Motor neuron (in vitro differentiated cells): ENCODE measurements around the gene ATF1. TPM values are rescaled to one million over a fixed set of nuclear protein-coding genes. Genes with fewer than 3 reads are reported as not detected.

Experiments
- ATAC-seq, 8 experiments: fragments of 200-7000 bp; cut with Tn5 transposase; replicated peaks in 6 of 8; 2 replicates each; pipeline ENCODE4 v1.8.0; 2021; ENCODE audit warnings: mild to moderate bottlenecking in 8 of 8, moderate library complexity in 8 of 8
- H3K27ac ChIP-seq, 2 donors: fragments of 250-450 bp; sonication (Bioruptor Pico); 2 replicates each; pipeline ENCODE4 v1.9.0; 2021; ENCODE audit warnings: antibody characterized with exemption in 2 of 2, mild to moderate bottlenecking in 2 of 2, moderate library complexity in 1 of 2
- H3K4me1 ChIP-seq, 2 donors: fragments of 250-450 bp; sonication (Bioruptor Pico); replicated peaks in 1 of 2; 2 replicates each; pipeline ENCODE4 v1.6.1; 2021; ENCODE audit warnings: antibody characterized with exemption in 2 of 2, mild to moderate bottlenecking in 2 of 2, moderate library complexity in 1 of 2
- H3K4me3 ChIP-seq, 5 donors: fragments of 250-450 bp; sonication (Bioruptor Pico); 2 replicates each; pipeline ENCODE4 v1.9.0; 2021; ENCODE audit warnings: antibody characterized with exemption in 5 of 5, mild to moderate bottlenecking in 5 of 5, moderate library complexity in 4 of 5
- WGBS, 10 experiments: fragments of 450-650 bp; shearing (Covaris generic); methylation state at CpG; one replicate each; pipeline ENCODE4 v1.0.0; 2022; 5-methylcytosine and 5-hydroxymethylcytosine counted together
- in situ Hi-C, 9 experiments: fragments of 400-800 bp; cut with MboI; loops; one replicate each; pipeline ENCODE4 v1.15.0; 2021; ENCODE audit warnings: low sequenced_read_pairs in 9 of 9, low pct_unique_long_range_greater_than_20kb in 2 of 9; ENCODE audit not compliant: unreplicated experiment in 9 of 9
- total RNA-seq, 8 experiments: library from RNA; unstranded; fragments of 300-600 nt; gene quantifications; 2 replicates each; pipeline versions ENCODE4 v1.2.3 to v1.2.4, GENCODE V29; 2022

The ATF1 gene
- 10 to 100 TPM in 5 of 8 experiments, 1 to 10 TPM in 3; 8.4 to 24.3 (median 15.0) TPM for total RNA-seq

DNA sequence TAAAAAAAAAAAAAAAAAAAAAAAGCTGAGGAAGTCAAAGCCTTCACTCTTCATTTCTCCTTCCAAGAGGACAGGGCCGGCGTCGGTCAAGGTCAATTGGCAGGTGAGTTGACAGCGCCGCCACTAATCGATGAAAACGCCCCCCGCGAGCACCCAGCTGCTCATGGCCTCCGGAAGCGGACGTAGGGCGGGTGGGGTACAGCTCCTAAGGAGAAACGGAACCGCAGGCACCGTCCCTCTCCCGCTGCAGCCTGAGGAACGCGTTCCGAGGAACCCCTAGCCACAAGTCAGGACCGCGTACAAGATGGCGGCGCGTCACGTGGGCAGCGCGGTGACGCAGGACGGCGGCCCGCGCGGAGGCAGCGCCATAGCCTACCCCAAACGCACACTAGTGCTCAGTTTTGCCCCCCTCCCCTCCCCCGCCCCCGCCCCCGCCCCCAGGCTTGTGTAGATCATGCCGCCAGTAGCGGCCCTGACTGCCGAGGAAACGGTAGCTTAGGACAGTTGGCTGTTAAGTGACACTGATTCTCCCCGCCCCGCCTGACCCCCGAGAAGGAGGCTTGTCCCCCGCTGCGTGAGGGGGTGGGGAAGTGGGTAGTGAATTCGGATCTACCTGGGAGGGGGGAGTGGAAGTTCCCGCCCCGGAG lies at the start of gene ATF1:
Gene ATF1, plus strand, starts transcription at position 463 of the 647 bp plus-strand sequence. CDS start 16,045 bp downstream, outside the sequence.
- Histone ChIP-seq H3K27ac (peak within 1 kb of the TSS; percentile 99), H3K4me3 (peak within 1 kb of the TSS; percentile 75 to 96 (median 95)), H3K4me1 (peaks cover 9 to 14% of the 10 kb centered on the region in 2 donors)
- WGBS, 10 experiments, result 0 to 1% (median 0%) methylated on average over 1 to 14 of the region's 51 CpGs; no CpG with 5 or more reads in 4 of the 10 experiments
- in situ Hi-C loops, result loop anchor here in 1 of 9 experiments (25.0 kb wide), 1 partner anchor 224 kb away; no protein-coding TSS in a partner anchor
- ATAC-seq, result peak; percentile 84 to 90 (median 86)

DNA sequence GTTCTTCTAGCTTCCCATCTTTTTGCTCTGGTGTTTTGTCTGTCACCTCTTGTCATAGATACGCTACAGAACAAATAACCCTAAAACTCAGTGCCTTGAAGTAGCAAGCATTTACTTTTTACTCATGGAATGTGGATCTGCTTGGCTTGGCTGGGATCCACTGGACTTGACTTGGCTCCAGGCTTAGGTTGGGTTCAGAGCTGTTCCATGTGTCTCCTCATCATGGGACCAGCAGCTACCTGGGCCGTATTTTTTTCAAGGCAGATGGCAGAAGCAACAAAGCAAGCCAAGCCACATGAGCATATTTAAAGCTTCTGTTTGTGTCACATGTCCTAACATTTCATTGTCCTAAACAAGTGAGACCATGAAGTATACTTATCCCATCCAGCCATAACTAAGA lies 48.7 kb upstream of the ATF1 start:
- peak in 1 of 8 experiments; percentile 46 for ATAC-seq
- in situ Hi-C loops, result no loop called here
- Histone ChIP-seq H3K4me3 (no peak overlapping the region), H3K4me1 (no peaks in the 10 kb centered on the region), H3K27ac (no peak overlapping the region)
- WGBS, 10 experiments, result 0 to 100% (median 94%) methylated on average over 1 to 2 of the region's 2 CpGs; no CpG with 5 or more reads in 5 of the 10 experiments

DNA sequence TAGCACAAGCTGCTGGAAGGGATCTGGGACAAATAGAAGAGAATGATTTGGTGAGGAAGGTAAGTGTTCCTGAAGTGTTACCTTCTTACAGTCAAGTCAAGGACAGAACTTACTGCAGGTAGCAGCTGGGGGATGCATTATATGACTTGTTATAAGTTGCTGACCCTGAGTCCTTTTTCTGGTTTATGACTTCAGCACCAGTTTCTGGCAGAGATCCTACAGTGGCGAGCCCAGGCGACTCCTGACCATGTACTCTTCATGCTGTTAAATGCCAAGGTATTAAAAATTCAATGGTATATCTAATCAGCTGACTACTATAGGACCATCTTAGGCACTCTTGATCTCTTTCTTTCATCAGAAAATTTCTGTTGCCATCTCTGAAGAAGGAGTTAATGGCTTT lies 45.1 kb upstream of the ATF1 start:
- ATAC-seq, result no peak
- in situ Hi-C loops, result no loop called here
- no peak overlapping the region for H3K4me3 ChIP-seq
- H3K27ac ChIP-seq, result no peak overlapping the region
- no peaks in the 10 kb centered on the region for H3K4me1 ChIP-seq
- 83 to 100% (median 100%) methylated on average over 1 to 2 of the region's 2 CpGs; no CpG with 5 or more reads in 4 of the 10 experiments for WGBS, 10 experiments

DNA sequence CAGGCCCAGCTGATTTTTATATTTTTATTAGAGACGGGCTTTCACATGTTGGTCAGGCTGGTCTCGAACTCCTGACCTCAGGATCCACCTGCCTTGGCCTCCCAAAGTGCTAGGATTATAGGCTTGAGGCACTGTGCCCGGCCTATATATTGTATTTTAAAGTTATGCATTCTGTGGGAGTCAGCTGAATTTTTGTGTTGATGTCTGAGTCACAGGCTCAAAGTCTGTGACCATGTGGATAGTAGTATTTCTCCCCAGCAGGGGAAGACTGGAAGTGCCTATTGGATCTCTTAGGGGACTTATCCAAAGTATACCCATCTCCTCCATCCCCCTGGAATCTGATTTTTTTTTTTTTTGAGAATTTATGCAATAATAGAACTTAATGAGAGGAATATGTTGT lies 43.8 kb upstream of the ATF1 start:
- Histone ChIP-seq H3K27ac (no peak overlapping the region), H3K4me3 (no peak overlapping the region), H3K4me1 (no peaks in the 10 kb centered on the region)
- ATAC-seq, result peak in 3 of 8 experiments; percentile 62 to 98 (median 97)
- in situ Hi-C loops, result no loop called here
- 0 to 100% (median 60%) methylated on average over 1 to 3 of the region's 3 CpGs; no CpG with 5 or more reads in 5 of the 10 experiments for WGBS, 10 experiments

GRCh38 chr12:50720501-50720900 lies 43.4 kb upstream of the ATF1 start:
- WGBS, 10 experiments, result 0 to 100% (median 85%) methylated on average over 1 to 4 of the region's 5 CpGs; no CpG with 5 or more reads in 1 of the 10 experiments
- Histone ChIP-seq H3K27ac (no peak overlapping the region), H3K4me1 (no peaks in the 10 kb centered on the region), H3K4me3 (no peak overlapping the region)
- ATAC-seq, result no peak
- in situ Hi-C loops, result no loop called here

- WGBS, 10 experiments, result 0 to 88% (median 67%) methylated on average over 1 of the region's 1 CpG; no CpG with 5 or more reads in 3 of the 10 experiments
- Histone ChIP-seq H3K4me1 (no peaks in the 10 kb centered on the region), H3K27ac (no peak overlapping the region), H3K4me3 (no peak overlapping the region)
- in situ Hi-C loops, result no loop called here
- no peak for ATAC-seq
Observed at GRCh38 chr12:50723865-50724264, 40.0 kb upstream of the ATF1 start.

DNA sequence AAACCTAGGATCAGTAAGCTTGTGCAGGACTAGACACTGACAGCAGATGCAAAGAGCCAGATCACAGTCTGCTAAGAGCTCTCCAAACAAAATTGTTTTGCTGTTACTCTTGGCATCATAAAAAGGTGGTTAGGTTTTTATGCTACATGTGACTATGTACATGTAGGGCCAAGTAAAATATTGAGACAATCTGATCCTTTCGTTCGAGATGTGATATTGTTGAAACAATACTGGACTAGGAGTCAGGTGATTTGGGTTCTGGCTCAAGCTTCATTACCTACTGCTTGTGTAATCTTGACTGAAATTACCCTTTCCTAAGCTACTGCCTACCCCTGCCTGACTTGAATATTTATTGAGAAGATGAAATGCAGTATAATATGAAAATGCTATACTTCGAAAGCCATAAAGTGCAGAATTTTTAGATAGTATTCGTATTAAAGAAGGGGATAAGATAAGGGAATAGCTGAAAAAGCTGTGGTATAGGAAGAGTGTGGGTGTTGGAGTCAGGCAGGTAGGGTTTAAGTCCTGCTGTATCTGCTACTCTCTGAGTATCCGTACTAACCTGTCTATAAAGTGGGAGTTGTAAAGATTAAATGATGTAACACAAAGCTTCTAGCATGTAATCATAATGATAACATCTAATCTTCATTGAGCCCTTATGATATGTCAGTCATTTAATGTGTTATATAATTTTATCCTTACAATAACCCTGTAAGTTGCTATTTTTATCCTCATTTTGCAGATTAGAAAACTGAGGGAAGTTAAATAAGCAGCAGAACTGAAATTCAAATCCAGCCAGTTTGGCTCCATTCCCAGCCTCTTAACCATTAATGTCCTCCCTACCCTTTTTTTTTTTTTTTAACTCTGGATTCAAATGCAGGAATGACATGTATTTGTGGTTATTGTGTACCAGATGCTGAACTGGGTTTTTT lies 38.6 kb upstream of the ATF1 start:
- Histone ChIP-seq H3K27ac (no peak overlapping the region), H3K4me3 (no peak overlapping the region), H3K4me1 (no peaks in the 10 kb centered on the region)
- in situ Hi-C loops, result no loop called here
- 69 to 100% (median 97%) methylated on average over 1 to 5 of the region's 5 CpGs for WGBS, 10 experiments
- peak in 3 of 8 experiments; percentile 69 to 91 (median 90) for ATAC-seq

DNA sequence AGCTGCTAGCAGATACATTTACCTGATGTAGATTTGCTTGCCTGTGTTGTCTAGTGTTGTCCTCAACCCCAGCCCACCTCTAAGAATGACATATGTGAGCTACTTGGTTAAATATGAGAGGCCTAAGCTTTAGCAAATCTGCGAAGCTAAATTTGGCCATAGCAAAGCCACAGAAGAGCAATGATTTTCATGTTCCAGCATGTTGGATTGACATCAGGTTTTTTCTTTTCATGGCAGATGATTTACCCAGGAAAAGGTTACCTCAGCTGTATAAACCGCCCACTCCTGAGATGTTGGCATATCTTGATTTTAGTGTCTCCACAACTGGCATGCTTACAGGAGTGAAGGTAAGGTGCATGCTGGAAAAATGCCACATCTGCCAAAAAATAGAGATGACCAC lies 36.4 kb upstream of the ATF1 start:
- no peak overlapping the region for H3K4me3 ChIP-seq
- in situ Hi-C loops, result no loop called here
- no peak for ATAC-seq
- no peaks in the 10 kb centered on the region for H3K4me1 ChIP-seq
- WGBS, 10 experiments, result 78 to 100% (median 92%) methylated on average over 1 to 2 of the region's 2 CpGs; no CpG with 5 or more reads in 6 of the 10 experiments
- H3K27ac ChIP-seq, result no peak overlapping the region

- in situ Hi-C loops, result no loop called here
- ATAC-seq, result no peak
- Histone ChIP-seq H3K4me1 (no peaks in the 10 kb centered on the region), H3K4me3 (no peak overlapping the region), H3K27ac (no peak overlapping the region)
- 30 to 96% (median 92%) methylated on average over 2 to 5 of the region's 7 CpGs; no CpG with 5 or more reads in 3 of the 10 experiments for WGBS, 10 experiments
Observed at GRCh38 chr12:50728417-50728816, 35.5 kb upstream of the ATF1 start.

- no peak for ATAC-seq
- 56 to 100% (median 92%) methylated on average over 2 to 4 of the region's 4 CpGs; no CpG with 5 or more reads in 3 of the 10 experiments for WGBS, 10 experiments
- in situ Hi-C loops, result no loop called here
- Histone ChIP-seq H3K27ac (no peak overlapping the region), H3K4me1 (no peaks in the 10 kb centered on the region), H3K4me3 (no peak overlapping the region)
Observed at GRCh38 chr12:50728841-50729240, 35.1 kb upstream of the ATF1 start.

GRCh38 chr12:50732591-50732990 lies 31.3 kb upstream of the ATF1 start:
- 45 to 100% (median 95%) methylated on average over 1 to 7 of the region's 9 CpGs; no CpG with 5 or more reads in 1 of the 10 experiments for WGBS, 10 experiments
- peak in 4 of 8 experiments; percentile 47 to 65 (median 52) for ATAC-seq
- in situ Hi-C loops, result no loop called here
- Histone ChIP-seq H3K4me3 (no peak overlapping the region), H3K27ac (no peak overlapping the region), H3K4me1 (no peaks in the 10 kb centered on the region)

DNA sequence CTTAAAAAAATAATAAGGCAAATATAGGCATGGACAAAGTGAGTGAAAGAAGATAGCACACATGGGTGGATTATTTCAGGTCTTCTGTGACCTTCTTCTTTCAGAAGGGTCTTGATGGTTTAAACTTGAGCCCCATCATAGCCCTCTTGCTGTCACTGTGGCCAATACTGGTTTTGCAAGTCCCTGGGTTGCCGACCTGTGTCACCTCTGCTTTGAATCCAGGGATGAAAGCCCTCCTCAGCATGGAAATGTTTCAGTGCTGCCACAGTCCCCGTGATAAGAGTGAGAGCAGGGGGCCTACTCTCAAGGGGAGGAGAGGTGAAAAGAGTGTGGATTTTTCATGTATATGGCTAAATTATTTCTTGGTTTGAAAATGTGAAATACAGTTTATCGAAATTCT lies 30.2 kb upstream of the ATF1 start:
- Histone ChIP-seq H3K4me1 (no peaks in the 10 kb centered on the region), H3K27ac (no peak overlapping the region), H3K4me3 (no peak overlapping the region)
- no peak for ATAC-seq
- WGBS, 10 experiments, result 68 to 100% (median 87%) methylated on average over 1 to 3 of the region's 3 CpGs; no CpG with 5 or more reads in 3 of the 10 experiments
- in situ Hi-C loops, result no loop called here
